Hippocampal formation (tissue), 2 donors: ENCODE measurements around the gene KRTAP9-4.
"Not testable (repeated sequence)": the region's sequence is repeated elsewhere in the genome, so short reads cannot be mapped to it uniquely, and the experiment has no call there.

Experiments used
- DNase-seq, 2 donors: peaks; one replicate each; lab custom pipeline; 2025; lab: John Stamatoyannopoulos, UW

The KRTAP9-4 gene

DNA sequence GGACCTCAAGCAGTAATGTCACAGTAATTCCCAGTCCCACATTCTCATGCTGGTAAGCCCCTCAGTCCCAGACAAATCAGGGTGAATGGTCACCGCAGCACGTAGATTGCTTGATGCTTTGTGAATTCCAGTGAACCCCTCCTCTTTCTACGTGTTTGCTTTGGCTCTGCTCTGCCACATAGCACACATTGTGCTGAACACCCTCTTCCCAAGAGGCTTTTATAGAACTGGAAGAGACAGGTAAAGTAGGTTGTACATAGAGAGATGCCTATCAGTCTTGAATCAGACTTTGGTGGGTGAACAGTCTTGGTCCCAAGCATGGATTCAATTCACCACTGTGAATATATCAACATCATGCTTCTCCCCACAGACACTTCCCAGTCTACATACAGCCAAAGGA, 15.1 kb downstream of the KRTAP9-4 start:
- DNase-seq: no peak

DNA sequence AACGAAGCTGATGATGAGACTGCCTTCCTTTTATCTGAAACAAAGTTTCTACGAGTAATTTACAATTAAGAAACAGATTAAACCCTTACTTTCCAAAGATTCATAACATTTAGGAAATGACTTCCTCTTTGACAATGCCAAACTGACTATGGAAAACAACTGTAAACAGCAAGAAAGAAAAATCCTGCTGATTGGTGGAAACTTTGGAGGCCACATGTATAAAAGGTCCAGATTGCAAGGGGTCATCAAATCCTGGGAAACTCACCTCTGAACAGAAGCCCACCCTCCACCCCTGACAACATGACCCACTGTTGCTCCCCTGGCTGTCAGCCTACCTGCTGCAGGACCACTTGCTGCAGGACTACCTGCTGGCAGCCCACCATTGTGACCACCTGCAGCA, 15.6 kb downstream of the KRTAP9-4 start, which contains the start of gene KRTAP9-6:
Gene KRTAP9-6, plus strand, starts transcription at position 301 of the 400 bp plus-strand sequence. Its CDS starts 0 bp downstream, at position 301.
- DNase-seq: no peak

DNA sequence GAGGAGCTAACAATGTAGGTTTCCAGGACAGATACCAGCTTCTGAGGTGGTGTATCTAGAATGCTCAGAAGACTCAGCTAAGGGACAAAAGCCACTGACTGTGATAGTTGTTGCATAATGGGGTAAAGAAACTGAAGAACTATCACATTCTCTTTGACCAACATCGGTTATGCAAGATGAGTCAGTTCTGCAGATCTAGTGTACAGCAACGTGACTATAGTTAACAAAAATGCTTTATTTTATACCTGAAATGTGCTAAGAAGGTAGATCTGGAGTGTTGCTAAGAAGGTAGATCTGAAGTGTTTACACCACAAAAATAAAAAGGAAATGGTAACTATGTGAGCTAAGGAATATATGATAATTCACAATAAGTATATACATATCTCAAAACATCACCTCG, 18.2 kb downstream of the KRTAP9-4 start:
- no peak for DNase-seq

- DNase-seq: not testable (repeated sequence)
These were observed 21.8 kb downstream of the KRTAP9-4 start for GRCh38 chr17:41271323-41271722.

- no peak for DNase-seq
These were observed 22.4 kb downstream of the KRTAP9-4 start for GRCh38 chr17:41271858-41272257.

GRCh38 chr17:41275648-41276190, 26.2 kb downstream of the KRTAP9-4 start, which contains the start of gene KRTAP9-7:
Gene KRTAP9-7, plus strand, starts transcription at chr17:41275698. Its CDS starts 0 bp downstream, at chr17:41275698.
- DNase-seq: not testable (repeated sequence)

DNA sequence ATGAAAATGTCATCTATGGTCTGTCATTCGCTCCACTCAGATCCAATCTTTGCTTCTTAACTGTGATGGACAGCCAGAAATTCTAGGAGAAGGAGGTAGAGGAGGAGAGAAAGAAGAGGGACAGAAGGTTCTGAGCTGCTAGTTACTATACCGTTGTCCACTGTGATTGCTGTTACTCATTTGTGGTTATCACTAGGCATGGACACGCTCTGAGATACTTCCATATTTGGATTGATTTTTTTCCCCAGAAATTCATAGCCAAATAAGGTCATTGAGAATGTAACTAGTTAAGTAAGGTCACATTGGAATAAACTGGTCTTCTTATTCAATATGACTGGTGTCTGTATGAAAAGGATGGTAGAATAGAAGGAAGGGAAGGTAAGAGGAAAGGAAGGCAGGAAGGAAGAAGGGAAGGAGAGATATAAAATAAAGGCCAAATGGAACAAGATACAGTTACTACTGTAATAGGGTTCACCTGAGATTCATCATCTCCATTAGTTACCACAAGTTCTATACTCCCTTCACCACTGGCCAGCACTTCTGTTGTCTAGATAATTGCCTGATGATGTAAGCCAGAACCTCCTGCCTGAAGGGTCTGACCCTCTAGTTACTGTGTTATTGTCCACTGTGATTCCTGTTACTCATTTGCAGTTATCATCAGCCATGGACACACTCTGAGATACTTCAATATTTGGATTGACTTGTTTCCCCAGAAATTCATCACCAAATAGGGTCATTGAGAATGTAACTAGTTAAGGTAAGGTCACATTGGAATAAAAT, 28.9 kb downstream of the KRTAP9-4 start:
- no peak for DNase-seq

GRCh38 chr17:41284043-41284442, 34.6 kb downstream of the KRTAP9-4 start:
- no peak for DNase-seq

GRCh38 chr17:41284546-41284945, 35.1 kb downstream of the KRTAP9-4 start:
- DNase-seq: no peak

DNA sequence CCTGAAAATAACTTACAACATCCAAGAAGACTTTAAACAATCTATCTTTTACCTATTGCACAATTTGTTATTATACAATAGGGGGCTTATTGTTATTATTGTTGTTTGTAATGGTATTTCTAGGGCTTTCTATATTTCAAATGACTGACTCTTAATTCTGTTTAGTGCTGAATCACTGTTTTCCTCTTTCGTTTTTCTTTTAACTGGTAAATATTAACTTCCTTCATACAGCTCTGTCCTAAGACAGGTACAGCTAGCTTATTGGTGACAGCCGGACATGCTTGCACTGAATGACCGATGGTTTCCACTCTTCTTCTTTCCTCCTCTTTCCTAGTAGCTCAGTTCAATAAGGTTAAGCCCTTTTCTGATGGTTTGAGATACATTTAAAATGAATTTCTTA, 37.6 kb downstream of the KRTAP9-4 start:
- DNase-seq: no peak

DNA sequence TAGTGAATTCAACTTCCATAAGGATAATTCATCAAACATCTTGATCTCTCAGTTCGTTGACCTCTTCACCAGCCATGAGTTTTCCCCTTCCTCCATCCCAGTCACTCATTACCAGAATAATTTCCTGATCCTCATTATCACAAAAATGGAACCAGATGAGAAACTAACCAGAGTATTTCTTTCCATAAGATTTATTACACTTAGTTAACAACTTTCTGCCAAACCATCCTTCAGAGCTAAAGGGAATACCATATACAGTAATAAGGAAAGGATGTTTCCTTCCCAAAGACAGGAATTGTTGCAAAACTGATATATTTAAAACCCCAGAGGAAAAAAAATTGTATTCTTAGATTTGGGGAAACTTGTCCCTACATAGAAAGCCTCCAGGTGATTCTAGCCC, 44.5 kb downstream of the KRTAP9-4 start:
- DNase-seq: no peak

DNA sequence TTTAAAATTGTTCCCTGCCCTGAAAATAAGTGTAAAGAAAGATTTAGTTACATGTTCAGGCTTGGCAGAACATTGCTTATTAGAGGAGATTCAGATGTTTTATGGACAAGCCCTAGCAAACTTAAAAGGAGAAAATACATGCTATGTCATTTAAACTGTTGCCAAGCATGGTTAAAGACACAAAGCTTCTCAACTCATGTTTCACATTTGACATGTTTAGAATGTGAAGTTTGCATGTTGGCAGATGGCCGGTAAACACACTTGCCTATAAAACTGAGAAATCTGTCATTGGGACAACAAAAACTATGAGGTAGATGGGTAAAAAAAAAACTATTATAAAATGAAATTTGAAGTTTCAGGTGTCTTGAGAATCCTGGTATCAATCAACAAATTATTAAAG, 47.4 kb downstream of the KRTAP9-4 start:
- no peak for DNase-seq

GRCh38 chr17:41298458-41299135, 49.1 kb downstream of the KRTAP9-4 start:
- no peak for DNase-seq
